ENCODE measurements around the gene TNFSF9.
A peak's percentile ranks its signal among the peaks of the same experiment; 100 is the strongest.
"Not testable (repeated sequence)": the region's sequence is repeated elsewhere in the genome, so short reads cannot be mapped to it uniquely, and the experiment has no call there.

TNFSF9 gene

GRCh38 chr19:6503407-6504201 lies 27.2 kb upstream of the TNFSF9 start:
- Histone ChIP-seq H3K4me3 (ENCODE audit: low read depth, low read length) (no peak overlapping the region), H3K27ac (ENCODE audit: extremely low read depth, low read depth, low read length) (no peak overlapping the region), H3K4me1 (ENCODE audit: control insufficient read depth, insufficient read depth, low read length) (no peaks in the 10 kb centered on the region; the same call in 1 of the 2 replicates), H3K36me3 (ENCODE audit: control insufficient read depth in 2 of 2, insufficient read depth in 1 of 2, low read length in 2 of 2) (no peaks in the 10 kb centered on the region; a peak in 1 of 3 replicates), H3K9me3 (ENCODE audit: control insufficient read depth, insufficient read depth, low read depth, low read length) (no peaks in the 10 kb centered on the region)
- TF ChIP-seq YY1 (tag by site-specific recombination; IDR thresholded peaks at IDR 0.05) = no peak
- peak; percentile 76 for TF ChIP-seq ZNF121 (tag by site-specific recombination; IDR thresholded peaks at IDR 0.05)
- TF ChIP-seq GLIS1 (tag by site-specific recombination; IDR thresholded peaks at IDR 0.05) = peak; percentile 40
- 0 out of 2 replicates have a peak, but pooled peaks have one; percentile 14 for TF ChIP-seq SP2 (tag by site-specific recombination; IDR thresholded peaks at IDR 0.05)
- ChIA-PET POLR2A (no interaction called here), CTCF (interaction anchor here (0.6 to 1.3 kb wide), 3 partner anchors 16 to 278 kb away, joined by 3 to 6 read pairs (median 4); no protein-coding TSS in a partner anchor)

DNA sequence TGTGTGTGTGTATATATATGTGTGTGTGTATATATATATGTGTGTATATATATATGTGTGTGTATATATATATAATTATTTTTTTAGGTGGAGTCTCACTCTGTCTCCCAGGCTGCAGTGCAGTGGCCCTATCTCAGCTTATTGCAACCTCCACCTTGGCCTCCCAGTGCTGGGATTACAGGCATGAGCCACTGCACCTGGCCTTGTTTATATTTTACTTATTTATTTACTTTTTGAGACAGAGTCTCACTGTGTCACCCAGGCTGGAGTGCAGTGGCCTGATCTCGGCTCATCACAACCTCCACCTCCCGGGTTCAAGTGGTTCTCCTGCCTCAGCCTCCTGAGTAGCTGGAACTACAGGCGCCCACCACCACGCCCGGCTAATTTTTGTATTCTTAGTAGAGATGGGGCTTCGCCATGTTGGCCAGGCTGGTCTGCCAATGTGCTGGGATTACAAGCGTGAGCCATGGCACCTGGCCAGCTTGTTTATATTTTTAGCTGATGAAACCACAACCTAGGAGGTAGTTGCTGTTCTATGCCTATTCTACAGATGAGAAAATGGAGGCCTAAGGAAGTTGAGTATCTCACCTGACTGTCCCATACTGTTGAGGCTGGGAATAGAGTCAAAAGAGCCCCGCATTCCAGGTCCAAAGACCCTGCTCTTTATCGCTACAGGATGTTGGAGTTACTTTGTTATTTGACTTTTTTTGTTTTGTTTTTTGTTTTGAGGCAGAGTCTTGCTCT lies 22.6 kb upstream of the TNFSF9 start:
- H3K4me1 ChIP-seq (ENCODE audit: control insufficient read depth, insufficient read depth, low read length); H3K27ac ChIP-seq (ENCODE audit: extremely low read depth, low read depth, low read length); H3K36me3 ChIP-seq (ENCODE audit: control insufficient read depth in 2 of 2, insufficient read depth in 1 of 2, low read length in 2 of 2); H3K4me3 ChIP-seq (ENCODE audit: low read depth, low read length); H3K9me3 ChIP-seq (ENCODE audit: control insufficient read depth, insufficient read depth, low read depth, low read length): not testable (repeated sequence)
- ChIA-PET POLR2A (interaction anchor here (0.6 to 1.4 kb wide), 2 partner anchors 9 to 412 kb away, joined by 3 to 7 read pairs; no protein-coding TSS in a partner anchor), CTCF (interaction anchor here (0.6 kb wide), 1 partner anchor 1761 kb away, joined by 3 read pairs; no protein-coding TSS in a partner anchor)
- TF ChIP-seq GLIS1 (tag by site-specific recombination; IDR thresholded peaks at IDR 0.05) = peak; percentile 65

GRCh38 chr19:6509118-6509971 lies 21.5 kb upstream of the TNFSF9 start:
- Histone ChIP-seq H3K4me1 (ENCODE audit: control insufficient read depth, insufficient read depth, low read length) (no peaks in the 10 kb centered on the region), H3K36me3 (ENCODE audit: control insufficient read depth in 2 of 2, insufficient read depth in 1 of 2, low read length in 2 of 2) (no peaks in the 10 kb centered on the region), H3K27ac (ENCODE audit: extremely low read depth, low read depth, low read length) (no peak overlapping the region), H3K9me3 (ENCODE audit: control insufficient read depth, insufficient read depth, low read depth, low read length) (no peaks in the 10 kb centered on the region), H3K4me3 (ENCODE audit: low read depth, low read length) (no peak overlapping the region)
- TF ChIP-seq, protein P1, sequence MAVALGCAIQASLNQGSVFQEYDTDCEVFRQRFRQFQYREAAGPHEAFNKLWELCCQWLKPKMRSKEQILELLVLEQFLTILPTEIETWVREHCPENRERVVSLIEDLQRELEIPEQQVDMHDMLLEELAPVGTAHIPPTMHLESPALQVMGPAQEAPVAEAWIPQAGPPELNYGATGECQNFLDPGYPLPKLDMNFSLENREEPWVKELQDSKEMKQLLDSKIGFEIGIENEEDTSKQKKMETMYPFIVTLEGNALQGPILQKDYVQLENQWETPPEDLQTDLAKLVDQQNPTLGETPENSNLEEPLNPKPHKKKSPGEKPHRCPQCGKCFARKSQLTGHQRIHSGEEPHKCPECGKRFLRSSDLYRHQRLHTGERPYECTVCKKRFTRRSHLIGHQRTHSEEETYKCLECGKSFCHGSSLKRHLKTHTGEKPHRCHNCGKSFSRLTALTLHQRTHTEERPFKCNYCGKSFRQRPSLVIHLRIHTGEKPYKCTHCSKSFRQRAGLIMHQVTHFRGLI (tag by site-specific recombination; IDR thresholded peaks at IDR 0.05) = no peak
- TF ChIP-seq ZNF157 (tag by site-specific recombination; IDR thresholded peaks at IDR 0.05) = no peak
- TF ChIP-seq, protein P2, sequence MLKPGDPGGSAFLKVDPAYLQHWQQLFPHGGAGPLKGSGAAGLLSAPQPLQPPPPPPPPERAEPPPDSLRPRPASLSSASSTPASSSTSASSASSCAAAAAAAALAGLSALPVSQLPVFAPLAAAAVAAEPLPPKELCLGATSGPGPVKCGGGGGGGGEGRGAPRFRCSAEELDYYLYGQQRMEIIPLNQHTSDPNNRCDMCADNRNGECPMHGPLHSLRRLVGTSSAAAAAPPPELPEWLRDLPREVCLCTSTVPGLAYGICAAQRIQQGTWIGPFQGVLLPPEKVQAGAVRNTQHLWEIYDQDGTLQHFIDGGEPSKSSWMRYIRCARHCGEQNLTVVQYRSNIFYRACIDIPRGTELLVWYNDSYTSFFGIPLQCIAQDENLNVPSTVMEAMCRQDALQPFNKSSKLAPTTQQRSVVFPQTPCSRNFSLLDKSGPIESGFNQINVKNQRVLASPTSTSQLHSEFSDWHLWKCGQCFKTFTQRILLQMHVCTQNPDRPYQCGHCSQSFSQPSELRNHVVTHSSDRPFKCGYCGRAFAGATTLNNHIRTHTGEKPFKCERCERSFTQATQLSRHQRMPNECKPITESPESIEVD (tag by site-specific recombination; IDR thresholded peaks at IDR 0.05) = no peak
- TF ChIP-seq ZNF335 (tag by site-specific recombination; conservative IDR thresholded peaks at IDR 0.05) = 0 out of 2 replicates have a peak, but pooled peaks have one; percentile 17
- TF ChIP-seq HOXD13 (CRISPR knock-in tag; IDR thresholded peaks at IDR 0.05; ENCODE audit: borderline replicate concordance) = no peak
- TF ChIP-seq ZNF701 (tag by site-specific recombination; IDR thresholded peaks at IDR 0.05) = no peak
- TF ChIP-seq ZNF169 (tag by site-specific recombination; IDR thresholded peaks at IDR 0.05) = no peak
- no peak for TF ChIP-seq RBAK (tag by site-specific recombination; IDR thresholded peaks at IDR 0.05)
- ChIA-PET CTCF (interaction anchor here (1.1 kb wide), 1 partner anchor 354 kb away, joined by 3 read pairs; no protein-coding TSS in a partner anchor), POLR2A (no interaction called here)
